Heart right ventricle (tissue), 16 donors: Measurements from ENCODE around the gene PSME2. TPM values are rescaled to one million over a fixed set of nuclear protein-coding genes. Genes with fewer than 3 reads are reported as not detected.

Experiments
- ATAC-seq, 8 donors: fragments of 200-7000 bp; cut with Tn5 transposase; one replicate each; pipeline ENCODE4 v1.9.1; 2020; ENCODE audit warnings: mild to moderate bottlenecking in 8 of 8, moderate library complexity in 8 of 8, moderate number of reproducible peaks in 1 of 8
- DNase-seq, 2 donors: peaks; one replicate each; pipeline ENCODE4 v3.0.0-alpha.2; 2020
- H3K27ac ChIP-seq, 10 donors: fragments of 200-600 bp; sonication (generic) in 2 of 10; one replicate each; pipeline versions ENCODE4 v1.5.0 to v1.8.0; 2020 to 2022; ENCODE audit warnings: mild to moderate bottlenecking in 3 of 10
- H3K27me3 ChIP-seq, 7 donors: fragments of 200-600 bp; one replicate each; pipeline ENCODE4 v1.8.0; 2021 to 2022; ENCODE audit warnings: mild to moderate bottlenecking in 2 of 7
- H3K36me3 ChIP-seq, 9 donors: fragments of 200-600 bp; sonication (generic) in 1 of 9; one replicate each; pipeline versions ENCODE4 v1.5.0 to v1.8.0; 2020 to 2022; ENCODE audit warnings: mild to moderate bottlenecking in 2 of 9
- H3K4me1 ChIP-seq, 9 donors: fragments of 200-600 bp; sonication (generic) in 1 of 9; one replicate each; pipeline versions ENCODE4 v1.5.0 to v1.8.0; 2020 to 2022; ENCODE audit warnings: mild to moderate bottlenecking in 4 of 9
- H3K4me3 ChIP-seq, 10 donors: fragments of 200-600 bp; sonication (generic) in 2 of 10; one replicate each; pipeline versions ENCODE4 v1.5.0 to v1.8.0; 2020 to 2022; ENCODE audit warnings: mild to moderate bottlenecking in 7 of 10, moderate library complexity in 2 of 10
- H3K9me3 ChIP-seq, 11 donors: fragments of 200-600 bp in 10 of 11; sonication (generic) in 2 of 11; one replicate each; pipeline versions ENCODE4 v1.5.0 to v1.8.0; 2013 to 2022; ENCODE audit warnings: mild to moderate bottlenecking in 2 of 11, control low read depth in 1 of 11, moderate library complexity in 1 of 11
- CTCF ChIP-seq, 9 donors: fragments of 200-600 bp; sonication (generic) in 2 of 9; IDR thresholded peaks; one replicate each; pipeline versions ENCODE4 v1.5.0 to v1.8.0; 2021 to 2022; ENCODE audit warnings: antibody characterized with exemption in 9 of 9, mild to moderate bottlenecking in 5 of 9, moderate library complexity in 1 of 9
- WGBS, 2 donors: extraction: QIAGEN DNeasy Blood & Tissue Kit; methylation state at CpG; one replicate each; pipeline ENCODE4 v1.1.7; 2013; ENCODE audit warnings: inconsistent platforms in 1 of 2; 5-methylcytosine and 5-hydroxymethylcytosine counted together
- intact Hi-C, 10 donors: fragments of 100-400 bp; cut with DNase I; formaldehyde crosslinking; loops; one replicate each; pipeline versions ENCODE4 v1.11.1 to v1.14.2; 2022
- polyA plus RNA-seq, 2 donors: library from polyadenylated mRNA; stranded (reverse); fragments of 200-250 nt; gene quantifications; one replicate each; pipeline ENCODE4 v1.2.3, GENCODE V29; 2013
- total RNA-seq, 10 donors: library from RNA; stranded (reverse); fragmentation: NEBNext Ultra II Directional in 3 of 10; extraction: Animal tissue kit (Norgen Biotek cat#: 25700) in 3 of 10; gene quantifications; one replicate each; pipeline versions ENCODE4 v1.2.1 to v1.2.4, GENCODE V29; 2021 to 2023
- donor health status: Arrhythmogenic right ventricular cardiomyopathy.
- donor health status: ischemic (EF 13 %, LVEDD 7.1; RV severe dilation, severe dysfunction).
- donor health status: healthy with polysubstance abuse.
- donor health status: DM: no; HTN: yes; CAD: no.
- donor health status: DM: no; HTN: no; CAD: no.
- donor health status: ischemic (EF 25% LVEDD 6.9; RV normal size, moderate dysfunction).
- donor health status: ischemic (EF 25% LVEDD 5.7; RV mildly dilated, moderate dysfunction).
- donor health status: healthy.
- donor health status: DM: yes; HTN: yes; CAD: no.
- donor health status: Ischemic cardiomyopathy.
- donor health status: ischemic (EF 35%, LVEDD 5.7; RV mildly dilated, moderate dysfunction).
- donor health status: nonischemic (EF 11% LVEDD 7.7; RV severe dilation, severe dysfunction).
- donor health status: DM: yes; HTN: yes; CAD: no.
- donor health status: PGD.
- donor health status: ischemic (EF 29% LVEDD 5.4; RV normal size, mild dysfunction).
- donor health status: nonischemic (EF 23%, LVEDD 6.1; RV moderate dilation, normal function).

PSME2 gene
- total and polyA plus RNA-seq, 12 donors = 62.6 to 347 (median 85.5) TPM

- Histone ChIP-seq H3K4me3 (peak overlapping the region in 7 of 10 donors; percentile 10 to 50 (median 41)), H3K36me3 (peaks cover 0 to 10% (median 4%) of the 10 kb centered on the region in 9 donors), H3K9me3 (no peaks in the 10 kb centered on the region), H3K27ac (peak overlapping the region in 8 of 10 donors; percentile 92 to 98 (median 94)), H3K27me3 (no peaks in the 10 kb centered on the region), H3K4me1 (peaks cover 21 to 58% (median 42%) of the 10 kb centered on the region in 9 donors)
- TF ChIP-seq CTCF (IDR thresholded peaks at IDR 0.05) = no peak
- DNase-seq (no peak), ATAC-seq (no peak)
- WGBS, 2 donors = 59 to 69% methylated on average over 2 of the region's 2 CpGs
- intact Hi-C loops = no loop called here
These were observed 13.4 kb downstream of the PSME2 start for GRCh38 chr14:24132976-24133375.

GRCh38 chr14:24132061-24132685 lies 14.2 kb downstream of the PSME2 start:
- Histone ChIP-seq H3K9me3 (no peaks in the 10 kb centered on the region), H3K27ac (peak overlapping the region; percentile 81 to 98 (median 94)), H3K27me3 (no peaks in the 10 kb centered on the region), H3K4me1 (peaks cover 20 to 50% (median 39%) of the 10 kb centered on the region in 9 donors), H3K36me3 (peaks cover 0 to 2% (median 0%) of the 10 kb centered on the region in 9 donors), H3K4me3 (peak overlapping the region; percentile 2 to 50 (median 36))
- DNase-seq (peak in 1 of 2 donors; percentile 50), ATAC-seq (peak in 4 of 8 donors; percentile 1 to 8 (median 6))
- intact Hi-C loops = no loop called here
- WGBS, 2 donors = 31 to 35% methylated on average over 24 of the region's 24 CpGs
- TF ChIP-seq CTCF (IDR thresholded peaks at IDR 0.05) = no peak

GRCh38 chr14:24131549-24131966 lies 14.9 kb downstream of the PSME2 start:
- Histone ChIP-seq H3K9me3 (no peaks in the 10 kb centered on the region), H3K4me3 (peak overlapping the region; percentile 2 to 50 (median 36)), H3K4me1 (peaks cover 14 to 44% (median 33%) of the 10 kb centered on the region in 9 donors), H3K27me3 (no peaks in the 10 kb centered on the region), H3K36me3 (no peaks in the 10 kb centered on the region), H3K27ac (peak overlapping the region; percentile 81 to 98 (median 94))
- TF ChIP-seq CTCF (IDR thresholded peaks at IDR 0.05) = no peak
- intact Hi-C loops = loop anchor here in 3 of 10 donors (1.0 to 2.0 kb wide), 2 partner anchors 16 to 17 kb away; partner anchors contain the start of genes DCAF11 (in 2 of the 3) and NRL (in 2 of the 3)
- DNase-seq = peak in 1 of 2 donors; percentile 44
- 36 to 41% methylated on average over 15 of the region's 15 CpGs for WGBS, 2 donors
- ATAC-seq = peak in 6 of 8 donors; percentile 21 to 55 (median 46)

GRCh38 chr14:24130717-24131548 lies 15.5 kb downstream of the PSME2 start:
- ATAC-seq (peak; percentile 52 to 87 (median 78)), DNase-seq (peak; percentile 77 to 83)
- Histone ChIP-seq H3K4me1 (peaks cover 14 to 41% (median 26%) of the 10 kb centered on the region in 9 donors), H3K27ac (peak overlapping the region; percentile 81 to 98 (median 94)), H3K36me3 (no peaks in the 10 kb centered on the region), H3K27me3 (no peaks in the 10 kb centered on the region), H3K9me3 (no peaks in the 10 kb centered on the region), H3K4me3 (peak overlapping the region in 9 of 10 donors; percentile 10 to 50 (median 41))
- WGBS, 2 donors = 12 to 26% methylated on average over 7 of the region's 7 CpGs
- intact Hi-C loops = loop anchor here in 3 of 10 donors (1.0 to 2.0 kb wide), 2 partner anchors 16 kb away; partner anchors contain the start of genes DCAF11 (in 2 of the 3) and NRL (in 2 of the 3)
- TF ChIP-seq CTCF (IDR thresholded peaks at IDR 0.05) = no peak
